DOHH2 (cell line): ENCODE data around the gene F5.
"Not testable (repeated sequence)": the region's sequence is repeated elsewhere in the genome, so short reads cannot be mapped to it uniquely, and the experiment has no call there.

ENCODE experiments used
- H3F3A ChIP-seq: fragments of 200-600 bp; sonication (generic), shearing (Covaris generic); 2 replicates; pipeline ENCODE4 v1.6.0; 2016; ENCODE audit warnings: antibody characterized with exemption, mild to moderate bottlenecking; ENCODE audit not compliant: control insufficient read depth, insufficient read depth
- H3K27ac ChIP-seq: fragments of 200-600 bp; sonication (generic); 2 replicates; pipeline ENCODE4 v1.5.1; 2014; ENCODE audit warnings: low read depth, mild to moderate bottlenecking, low read length, moderate library complexity
- H3K27me3 ChIP-seq: fragments of 200-600 bp; sonication (generic); 2 replicates; pipeline ENCODE4 v1.6.1; 2014; ENCODE audit warnings: mild to moderate bottlenecking, low read length, mixed read lengths; ENCODE audit not compliant: control insufficient read depth
- H3K36me3 ChIP-seq: fragments of 200-600 bp; sonication (generic); 2 replicates; pipeline ENCODE4 v1.6.1; 2014; ENCODE audit warnings: mild to moderate bottlenecking, low read length, moderate library complexity, mixed read lengths; ENCODE audit not compliant: control insufficient read depth
- H3K4me1 ChIP-seq: fragments of 200-600 bp; sonication (generic); 2 replicates; pipeline ENCODE4 v1.6.1; 2014; ENCODE audit warnings: mild to moderate bottlenecking, low read length, mixed read lengths; ENCODE audit not compliant: control insufficient read depth
- H3K4me2 ChIP-seq: fragments of 200-600 bp; sonication (generic); 2 replicates; pipeline ENCODE4 v1.6.0; 2014; ENCODE audit warnings: mild to moderate bottlenecking, low read length, moderate library complexity
- H3K4me3 ChIP-seq: fragments of 200-600 bp; sonication (generic); 2 replicates; pipeline ENCODE4 v1.5.1; 2014; ENCODE audit warnings: mild to moderate bottlenecking, low read length, mixed read lengths
- H3K79me2 ChIP-seq: fragments of 200-600 bp; sonication (generic); 2 replicates; pipeline ENCODE4 v1.6.1; 2014; ENCODE audit warnings: mild to moderate bottlenecking, low read length, mixed read lengths; ENCODE audit not compliant: control insufficient read depth
- H3K9me2 ChIP-seq: fragments of 200-600 bp; sonication (generic); replicated peaks from 2 replicates; pipeline ENCODE4 v1.6.1; 2014; ENCODE audit warnings: mild to moderate bottlenecking, low read length, mixed read lengths; ENCODE audit not compliant: control insufficient read depth
- H3K9me3 ChIP-seq: fragments of 200-600 bp; sonication (generic); 2 replicates; pipeline ENCODE4 v1.6.1; 2014; ENCODE audit warnings: antibody characterized with exemption, low read length, mixed read lengths; ENCODE audit not compliant: control insufficient read depth, insufficient read depth
- H4K20me1 ChIP-seq: fragments of 200-600 bp; sonication (generic); 2 replicates; pipeline ENCODE4 v1.6.0; 2014; ENCODE audit warnings: low read depth, mild to moderate bottlenecking, antibody characterized with exemption, low read length, moderate library complexity; ENCODE audit not compliant: control insufficient read depth, insufficient read depth
- CTCF ChIP-seq: fragments of 200-600 bp; sonication (generic); IDR thresholded peaks from one replicate; pipeline ENCODE4 v1.5.1; 2014; ENCODE audit warnings: antibody characterized with exemption, mild to moderate bottlenecking, low read depth, low read length; ENCODE audit not compliant: poor library complexity, severe bottlenecking
- EZH2phosphoT487 ChIP-seq: fragments of 200-600 bp; sonication (generic); IDR thresholded peaks from 2 replicates; pipeline ENCODE4 v1.6.1; 2017; ENCODE audit warnings: borderline replicate concordance, mild to moderate bottlenecking, antibody characterized with exemption, low read length, moderate library complexity, mixed read lengths

F5 gene

GRCh38 chr1:169545472-169545871 lies 40.8 kb downstream of the F5 start:
- Histone ChIP-seq H3K9me3 (no peaks in the 10 kb centered on the region), H3K36me3 (no peaks in the 10 kb centered on the region), H3K9me2 (no peaks in the 10 kb centered on the region), H3K4me3 (no peak overlapping the region), H4K20me1 (no peaks in the 10 kb centered on the region), H3K4me1 (0 out of 2 replicates have a peak, but pooled peaks cover 2% of the 10 kb centered on the region), H3K4me2 (no peak overlapping the region), H3F3A (no peaks in the 10 kb centered on the region), H3K79me2 (no peaks in the 10 kb centered on the region), H3K27me3 (peaks cover 4% of the 10 kb centered on the region), H3K27ac (no peak overlapping the region)
- no peak for TF ChIP-seq EZH2phosphoT487
- TF ChIP-seq CTCF, result no peak

GRCh38 chr1:169538998-169539871 lies 47.0 kb downstream of the F5 start:
- Histone ChIP-seq H3K79me2 (no peaks in the 10 kb centered on the region), H3K9me3 (no peaks in the 10 kb centered on the region), H3F3A (no peaks in the 10 kb centered on the region), H3K9me2 (no peaks in the 10 kb centered on the region), H3K4me3 (no peak overlapping the region), H3K27me3 (peaks cover 4% of the 10 kb centered on the region), H3K36me3 (no peaks in the 10 kb centered on the region), H3K4me1 (no peaks in the 10 kb centered on the region), H3K27ac (no peak overlapping the region), H3K4me2 (no peak overlapping the region), H4K20me1 (no peaks in the 10 kb centered on the region)
- TF ChIP-seq EZH2phosphoT487, result no peak
- no peak for TF ChIP-seq CTCF

GRCh38 chr1:169534653-169535052 lies 51.6 kb downstream of the F5 start:
- no peaks in the 10 kb centered on the region for H3K36me3 ChIP-seq

GRCh38 chr1:169533528-169534190 lies 52.6 kb downstream of the F5 start:
- not testable (repeated sequence) for H3K79me2 ChIP-seq, H3K36me3 ChIP-seq, H3K4me1 ChIP-seq, H4K20me1 ChIP-seq, H3K9me3 ChIP-seq, H3K9me2 ChIP-seq, H3F3A ChIP-seq, H3K4me2 ChIP-seq, H3K27ac ChIP-seq, H3K4me3 ChIP-seq
- H3K27me3 ChIP-seq, result peaks cover 26% of the 10 kb centered on the region

More at GRCh38 chr1:169534653-169535052, 51.6 kb downstream of the F5 start:
- Histone ChIP-seq H3F3A (no peaks in the 10 kb centered on the region), H3K4me1 (no peaks in the 10 kb centered on the region), H3K27me3 (peaks cover 17% of the 10 kb centered on the region), H3K4me3 (no peak overlapping the region), H3K79me2 (no peaks in the 10 kb centered on the region), H4K20me1 (no peaks in the 10 kb centered on the region), H3K9me3 (no peaks in the 10 kb centered on the region), H3K27ac (no peak overlapping the region), H3K4me2 (no peak overlapping the region), H3K9me2 (no peaks in the 10 kb centered on the region)
- no peak for TF ChIP-seq EZH2phosphoT487
- no peak for TF ChIP-seq CTCF
